CD14-positive monocyte (primary cell): ENCODE data around the gene NSF. TPM values are rescaled to one million over a fixed set of nuclear protein-coding genes. Genes with fewer than 3 reads are reported as not detected.
A peak's percentile ranks its signal among the peaks of the same experiment; 100 is the strongest.

ENCODE experiments used
- DNase-seq, 3 donors: peaks; one replicate each; pipeline ENCODE4 v3.0.0-alpha.2; 2011 to 2022
- H2AFZ ChIP-seq: 2 replicates; pipeline ENCODE4 v1.6.0; 2012; ENCODE audit warnings: mild to moderate bottlenecking, low read depth, low read length, inconsistent platforms; ENCODE audit not compliant: insufficient read depth, poor library complexity, severe bottlenecking
- H3K27ac ChIP-seq, 2 donors: 1 replicate in 1 of 2; 2 replicates in 1 of 2; pipeline ENCODE4 v1.5.1; 2012 to 2013; ENCODE audit warnings: low read length in 2 of 2, control low read depth in 1 of 2, inconsistent platforms in 1 of 2, low read depth in 1 of 2, mild to moderate bottlenecking in 1 of 2
- H3K27me3 ChIP-seq, 2 donors: one replicate each; pipeline versions ENCODE4 v1.6.0 to v1.6.1; 2011 to 2013; ENCODE audit warnings: low read length in 2 of 2; ENCODE audit not compliant: control insufficient read depth in 2 of 2, insufficient read depth in 2 of 2
- H3K36me3 ChIP-seq, 2 donors: replicated peaks in 1 of 2; 1 replicate in 1 of 2; 2 replicates in 1 of 2; pipeline versions ENCODE4 v1.5.1 to v1.6.1; 2012 to 2013; ENCODE audit warnings: low read length in 2 of 2, control low read depth in 1 of 2, inconsistent platforms in 1 of 2, mild to moderate bottlenecking in 1 of 2; ENCODE audit not compliant: insufficient read depth in 2 of 2, control insufficient read depth in 1 of 2
- H3K4me1 ChIP-seq, 2 donors: 1 replicate in 1 of 2; 2 replicates in 1 of 2; pipeline versions ENCODE4 v1.5.1 to v1.6.1; 2012 to 2013; ENCODE audit warnings: low read length in 2 of 2, control low read depth in 1 of 2, inconsistent platforms in 1 of 2, mild to moderate bottlenecking in 1 of 2, moderate library complexity in 1 of 2; ENCODE audit not compliant: insufficient read depth in 2 of 2, control insufficient read depth in 1 of 2
- H3K4me2 ChIP-seq: replicated peaks from 2 replicates; pipeline ENCODE3; 2012; ENCODE audit warnings: low read length, moderate library complexity, mild to moderate bottlenecking; ENCODE audit not compliant: poor library complexity, severe bottlenecking; ENCODE audit errors: extremely low read depth
- H3K4me3 ChIP-seq, 3 experiments: fragments of 200-600 bp in 1 of 3; sonication (generic) in 1 of 3; replicated peaks in 1 of 3; 1 replicate in 2 of 3; 2 replicates in 1 of 3; pipeline ENCODE4 v1.5.1; 2011 to 2013; ENCODE audit warnings: low read length in 3 of 3, mild to moderate bottlenecking in 3 of 3, control low read depth in 2 of 3, low read depth in 2 of 3, inconsistent platforms in 1 of 3, moderate library complexity in 1 of 3
- H3K79me2 ChIP-seq: 2 replicates; pipeline ENCODE4 v1.6.0; 2012; ENCODE audit warnings: mild to moderate bottlenecking, control low read depth, inconsistent platforms, low read length, moderate library complexity; ENCODE audit not compliant: insufficient read depth
- H3K9ac ChIP-seq: 2 replicates; pipeline ENCODE4 v1.6.0; 2017; ENCODE audit warnings: low read length, mild to moderate bottlenecking; ENCODE audit not compliant: insufficient read depth, poor library complexity, severe bottlenecking
- H3K9me3 ChIP-seq, 2 donors: replicated peaks in 1 of 2; 1 replicate in 1 of 2; 2 replicates in 1 of 2; pipeline versions ENCODE4 v1.5.1 to v1.6.1; 2012 to 2013; ENCODE audit warnings: low read length in 2 of 2, control low read depth in 1 of 2; ENCODE audit not compliant: control insufficient read depth in 1 of 2, insufficient read depth in 1 of 2
- H4K20me1 ChIP-seq: 2 replicates; pipeline ENCODE4 v1.6.0; 2012; ENCODE audit warnings: mild to moderate bottlenecking, low read length, control low read depth, moderate library complexity; ENCODE audit not compliant: insufficient read depth
- H3K27ac Mint-ChIP-seq, 7 donors: one replicate each; pipeline ENCODE4 v1.8.0; 2020; ENCODE audit warnings: mild to moderate bottlenecking in 7 of 7, mixed read lengths in 7 of 7, moderate library complexity in 6 of 7, inconsistent platforms in 2 of 7
- H3K27me3 Mint-ChIP-seq, 3 donors: one replicate each; pipeline ENCODE4 v1.8.0; 2021 to 2022; ENCODE audit warnings: low read depth in 3 of 3, mild to moderate bottlenecking in 3 of 3, mixed read lengths in 3 of 3, moderate library complexity in 3 of 3, inconsistent platforms in 1 of 3
- H3K36me3 Mint-ChIP-seq, 2 donors: one replicate each; pipeline ENCODE4 v1.8.0; 2020; ENCODE audit warnings: mixed read lengths in 2 of 2, inconsistent platforms in 1 of 2, mild to moderate bottlenecking in 1 of 2
- H3K4me1 Mint-ChIP-seq: one replicate; pipeline ENCODE4 v1.8.0; 2020; ENCODE audit warnings: mild to moderate bottlenecking, mixed read lengths
- H3K4me3 Mint-ChIP-seq, 2 donors: one replicate each; pipeline ENCODE4 v1.8.0; 2020; ENCODE audit warnings: mild to moderate bottlenecking in 2 of 2, mixed read lengths in 2 of 2, moderate library complexity in 1 of 2
- H3K9me3 Mint-ChIP-seq, 7 donors: one replicate each; pipeline ENCODE4 v1.8.0; 2020 to 2022; ENCODE audit warnings: mixed read lengths in 7 of 7, mild to moderate bottlenecking in 6 of 7, moderate library complexity in 6 of 7, inconsistent platforms in 2 of 7
- CTCF ChIP-seq: fragments of 200-600 bp; IDR thresholded peaks from one replicate; pipeline ENCODE4 v1.8.0; 2022; ENCODE audit warnings: antibody characterized with exemption, mild to moderate bottlenecking
- WGBS: methylation state at CpG from one replicate; pipeline ENCODE4 v1.1.5; 2013; ENCODE audit warnings: missing lambda C conversion rate; ENCODE audit not compliant: insufficient coverage; 5-methylcytosine and 5-hydroxymethylcytosine counted together
- intact Hi-C, 2 donors: fragments of 100-400 bp; cut with micrococcal nuclease; formaldehyde crosslinking; loops; one replicate each; pipeline versions ENCODE4 v1.15.0 to v1.15.1; 2023
- polyA plus RNA-seq, 3 donors: library from polyadenylated mRNA; depleted of rRNA in 1 of 3; unstranded in 2 of 3; stranded (reverse) in 1 of 3; fragments of 300-500 nt in 2 of 3; fragments of >200 nt in 1 of 3; fragmentation: Illumina TruSeq in 2 of 3; gene quantifications; 1 replicate in 2 of 3; 2 replicates in 1 of 3; pipeline ENCODE4 v1.2.3, GENCODE V29; 2012 to 2021

Gene NSF
- polyA plus RNA-seq, 3 donors, result 22.5 to 63.2 (median 58.0) TPM

- H3K27ac Mint-ChIP-seq, result no peak overlapping the region
- Histone ChIP-seq H3K4me3 (no peak overlapping the region), H3K9me3 (no peaks in the 10 kb centered on the region), H3K27ac (no peak overlapping the region), H3K4me1 (no peaks in the 10 kb centered on the region), H3K79me2 (no peaks in the 10 kb centered on the region), H3K36me3 (peaks cover 29 to 68% of the 10 kb centered on the region in 2 donors), H3K27me3 (no peaks in the 10 kb centered on the region), H2AFZ (no peak overlapping the region), H4K20me1 (peaks cover 5% of the 10 kb centered on the region), H3K9ac (no peak overlapping the region), H3K4me2 (no peak overlapping the region)
- WGBS, result 100% methylated on average over 3 of the region's 4 CpGs
- no peaks in the 10 kb centered on the region for H3K9me3 Mint-ChIP-seq
- peaks cover 2% of the 10 kb centered on the region for H3K4me1 Mint-ChIP-seq
- no peak overlapping the region for H3K4me3 Mint-ChIP-seq
- no peak for TF ChIP-seq CTCF
- no peak for DNase-seq
- peaks cover 41 to 69% of the 10 kb centered on the region in 2 donors for H3K36me3 Mint-ChIP-seq
- no peaks in the 10 kb centered on the region for H3K27me3 Mint-ChIP-seq
- intact Hi-C loops, result no loop called here
These were observed 148.1 kb downstream of the NSF start for GRCh38 chr17:46738544-46738943.

GRCh38 chr17:46739982-46740381 lies 149.5 kb downstream of the NSF start:
- no peak overlapping the region for H3K9ac ChIP-seq
- no peak for DNase-seq
- no peaks in the 10 kb centered on the region for H3K9me3 ChIP-seq
- no peak overlapping the region for H3K4me2 ChIP-seq
- H3K9me3 Mint-ChIP-seq, result peaks cover 0 to 1% (median 0%) of the 10 kb centered on the region in 7 donors
- H3K36me3 Mint-ChIP-seq, result peaks cover 49 to 67% of the 10 kb centered on the region in 2 donors
- peak overlapping the region in 1 of 7 donors; percentile 18 for H3K27ac Mint-ChIP-seq
- no peaks in the 10 kb centered on the region for H3K27me3 Mint-ChIP-seq
- peaks cover 25 to 74% of the 10 kb centered on the region in 2 donors for H3K36me3 ChIP-seq
- H3K27me3 ChIP-seq, result no peaks in the 10 kb centered on the region
- intact Hi-C loops, result no loop called here
- TF ChIP-seq CTCF, result no peak
- no peak overlapping the region for H3K4me3 ChIP-seq
- no peaks in the 10 kb centered on the region for H3K4me1 ChIP-seq
- H3K27ac ChIP-seq, result no peak overlapping the region
- H4K20me1 ChIP-seq, result peaks cover 6% of the 10 kb centered on the region
- H3K4me1 Mint-ChIP-seq, result peaks cover 2% of the 10 kb centered on the region
- H3K4me3 Mint-ChIP-seq, result no peak overlapping the region
- H2AFZ ChIP-seq, result no peak overlapping the region
- H3K79me2 ChIP-seq, result no peaks in the 10 kb centered on the region
